ENCODE data around the gene MCU.
"Not testable (repeated sequence)": the region's sequence is repeated elsewhere in the genome, so short reads cannot be mapped to it uniquely, and the experiment has no call there.

The MCU gene

GRCh38 chr10:72890086-72890485, 198.1 kb downstream of the MCU start:
- H3K9me3 ChIP-seq (ENCODE audit: insufficient read depth, low read depth, low read length), result no peaks in the 10 kb centered on the region
- no peaks in the 10 kb centered on the region for H3K27me3 ChIP-seq (ENCODE audit: insufficient read depth, low read length)
- no peak overlapping the region for H3K4me3 ChIP-seq (ENCODE audit: low read length)
- H3K4me1 ChIP-seq (ENCODE audit: insufficient read depth, low read length), result peaks cover 25% of the 10 kb centered on the region; the same call in 1 of the 2 replicates
- peaks cover 15% of the 10 kb centered on the region for H3K36me3 ChIP-seq (ENCODE audit: insufficient read depth, low read depth, low read length)
- H3K9ac ChIP-seq (ENCODE audit: low read depth, low read length), result no peak overlapping the region
- no peak overlapping the region for H3K27ac ChIP-seq (ENCODE audit: low read length)

GRCh38 chr10:72893136-72893798, 201.3 kb downstream of the MCU start, which contains the start of gene OIT3:
OIT3 (plus strand) TSS chr10:72893739; CDS start chr10:72893799, 60 bp downstream.
- H3K36me3 ChIP-seq (ENCODE audit: insufficient read depth, low read depth, low read length), result peaks cover 4% of the 10 kb centered on the region
- no peaks in the 10 kb centered on the region for H3K27me3 ChIP-seq (ENCODE audit: insufficient read depth, low read length)
- H3K27ac ChIP-seq (ENCODE audit: low read length), result no peak within 1 kb of the TSS
- H3K4me3 ChIP-seq (ENCODE audit: low read length), result no peak within 1 kb of the TSS
- no peak within 1 kb of the TSS for H3K9ac ChIP-seq (ENCODE audit: low read depth, low read length)
- H3K9me3 ChIP-seq (ENCODE audit: insufficient read depth, low read depth, low read length), result no peaks in the 10 kb centered on the region
- H3K4me1 ChIP-seq (ENCODE audit: insufficient read depth, low read length), result no peaks in the 10 kb centered on the region; the same call in 1 of the 2 replicates

GRCh38 chr10:72895236-72895850, 203.4 kb downstream of the MCU start:
- no peak overlapping the region for H3K27ac ChIP-seq (ENCODE audit: low read length)

GRCh38 chr10:72898616-72899015, 206.7 kb downstream of the MCU start:
- Histone ChIP-seq H3K9ac (ENCODE audit: low read depth, low read length) (no peak overlapping the region), H3K27me3 (ENCODE audit: insufficient read depth, low read length) (no peaks in the 10 kb centered on the region), H3K4me1 (ENCODE audit: insufficient read depth, low read length) (no peaks in the 10 kb centered on the region), H3K36me3 (ENCODE audit: insufficient read depth, low read depth, low read length) (no peaks in the 10 kb centered on the region), H3K4me3 (ENCODE audit: low read length) (no peak overlapping the region), H3K9me3 (ENCODE audit: insufficient read depth, low read depth, low read length) (peaks cover 2% of the 10 kb centered on the region; the same call in 1 of the 2 replicates), H3K27ac (ENCODE audit: low read length) (no peak overlapping the region)

More at GRCh38 chr10:72895236-72895850, 203.4 kb downstream of the MCU start:
- Histone ChIP-seq H3K27me3 (ENCODE audit: insufficient read depth, low read length) (no peaks in the 10 kb centered on the region), H3K9me3 (ENCODE audit: insufficient read depth, low read depth, low read length) (no peaks in the 10 kb centered on the region), H3K36me3 (ENCODE audit: insufficient read depth, low read depth, low read length) (no peaks in the 10 kb centered on the region), H3K4me3 (ENCODE audit: low read length) (no peak overlapping the region), H3K9ac (ENCODE audit: low read depth, low read length) (no peak overlapping the region), H3K4me1 (ENCODE audit: insufficient read depth, low read length) (no peaks in the 10 kb centered on the region)

GRCh38 chr10:72899545-72899944, 207.6 kb downstream of the MCU start:
- Histone ChIP-seq H3K27ac (ENCODE audit: low read length) (no peak overlapping the region), H3K36me3 (ENCODE audit: insufficient read depth, low read depth, low read length) (no peaks in the 10 kb centered on the region), H3K4me3 (ENCODE audit: low read length) (no peak overlapping the region), H3K27me3 (ENCODE audit: insufficient read depth, low read length) (no peaks in the 10 kb centered on the region), H3K9me3 (ENCODE audit: insufficient read depth, low read depth, low read length) (peaks cover 4% of the 10 kb centered on the region), H3K4me1 (ENCODE audit: insufficient read depth, low read length) (no peaks in the 10 kb centered on the region), H3K9ac (ENCODE audit: low read depth, low read length) (no peak overlapping the region)

- H3K9ac ChIP-seq (ENCODE audit: low read depth, low read length); H3K36me3 ChIP-seq (ENCODE audit: insufficient read depth, low read depth, low read length); H3K27ac ChIP-seq (ENCODE audit: low read length); H3K27me3 ChIP-seq (ENCODE audit: insufficient read depth, low read length); H3K4me1 ChIP-seq (ENCODE audit: insufficient read depth, low read length); H3K9me3 ChIP-seq (ENCODE audit: insufficient read depth, low read depth, low read length); H3K4me3 ChIP-seq (ENCODE audit: low read length): not testable (repeated sequence)
These were observed 212.1 kb downstream of the MCU start for GRCh38 chr10:72903941-72904446.

- no peaks in the 10 kb centered on the region for H3K27me3 ChIP-seq (ENCODE audit: insufficient read depth, low read length)
- H3K9me3 ChIP-seq (ENCODE audit: insufficient read depth, low read depth, low read length), result peaks cover 4% of the 10 kb centered on the region
- H3K36me3 ChIP-seq (ENCODE audit: insufficient read depth, low read depth, low read length), result no peaks in the 10 kb centered on the region
- H3K27ac ChIP-seq (ENCODE audit: low read length), result no peak overlapping the region
- H3K9ac ChIP-seq (ENCODE audit: low read depth, low read length), result no peak overlapping the region
- H3K4me3 ChIP-seq (ENCODE audit: low read length), result no peak overlapping the region
- H3K4me1 ChIP-seq (ENCODE audit: insufficient read depth, low read length), result no peaks in the 10 kb centered on the region
These were observed 212.9 kb downstream of the MCU start for GRCh38 chr10:72904806-72905205.

GRCh38 chr10:72906446-72906845, 214.5 kb downstream of the MCU start:
- Histone ChIP-seq H3K36me3 (ENCODE audit: insufficient read depth, low read depth, low read length) (no peaks in the 10 kb centered on the region), H3K9me3 (ENCODE audit: insufficient read depth, low read depth, low read length) (peaks cover 4% of the 10 kb centered on the region), H3K27me3 (ENCODE audit: insufficient read depth, low read length) (no peaks in the 10 kb centered on the region), H3K27ac (ENCODE audit: low read length) (no peak overlapping the region), H3K4me3 (ENCODE audit: low read length) (no peak overlapping the region), H3K4me1 (ENCODE audit: insufficient read depth, low read length) (no peaks in the 10 kb centered on the region), H3K9ac (ENCODE audit: low read depth, low read length) (no peak overlapping the region)

- no peak overlapping the region for H3K9ac ChIP-seq (ENCODE audit: low read depth, low read length)
These were observed 218.8 kb downstream of the MCU start for GRCh38 chr10:72910705-72911104.

GRCh38 chr10:72911758-72912157, 219.8 kb downstream of the MCU start:
- Histone ChIP-seq H3K9ac (ENCODE audit: low read depth, low read length) (no peak overlapping the region), H3K4me3 (ENCODE audit: low read length) (no peak overlapping the region), H3K27ac (ENCODE audit: low read length) (no peak overlapping the region), H3K4me1 (ENCODE audit: insufficient read depth, low read length) (peaks cover 3% of the 10 kb centered on the region; the same call in 1 of the 2 replicates), H3K36me3 (ENCODE audit: insufficient read depth, low read depth, low read length) (no peaks in the 10 kb centered on the region), H3K9me3 (ENCODE audit: insufficient read depth, low read depth, low read length) (no peaks in the 10 kb centered on the region), H3K27me3 (ENCODE audit: insufficient read depth, low read length) (no peaks in the 10 kb centered on the region)

More at GRCh38 chr10:72910705-72911104, 218.8 kb downstream of the MCU start:
- H3K27me3 ChIP-seq (ENCODE audit: insufficient read depth, low read length), result no peaks in the 10 kb centered on the region
- H3K4me1 ChIP-seq (ENCODE audit: insufficient read depth, low read length), result peaks cover 3% of the 10 kb centered on the region; the same call in 1 of the 2 replicates
- no peak overlapping the region for H3K4me3 ChIP-seq (ENCODE audit: low read length)
- no peaks in the 10 kb centered on the region for H3K9me3 ChIP-seq (ENCODE audit: insufficient read depth, low read depth, low read length)
- no peak overlapping the region for H3K27ac ChIP-seq (ENCODE audit: low read length)
- H3K36me3 ChIP-seq (ENCODE audit: insufficient read depth, low read depth, low read length), result no peaks in the 10 kb centered on the region

- no peak overlapping the region for H3K27ac ChIP-seq (ENCODE audit: low read length)
- H3K4me1 ChIP-seq (ENCODE audit: insufficient read depth, low read length), result peaks cover 3% of the 10 kb centered on the region; the same call in 1 of the 2 replicates
- no peaks in the 10 kb centered on the region for H3K36me3 ChIP-seq (ENCODE audit: insufficient read depth, low read depth, low read length)
- H3K9ac ChIP-seq (ENCODE audit: low read depth, low read length), result no peak overlapping the region
- H3K27me3 ChIP-seq (ENCODE audit: insufficient read depth, low read length), result no peaks in the 10 kb centered on the region
- no peaks in the 10 kb centered on the region for H3K9me3 ChIP-seq (ENCODE audit: insufficient read depth, low read depth, low read length)
- no peak overlapping the region for H3K4me3 ChIP-seq (ENCODE audit: low read length)
These were observed 220.8 kb downstream of the MCU start for GRCh38 chr10:72912736-72913135.

- H3K4me1 ChIP-seq (ENCODE audit: insufficient read depth, low read length), result peaks cover 3% of the 10 kb centered on the region; the same call in 1 of the 2 replicates
- no peaks in the 10 kb centered on the region for H3K9me3 ChIP-seq (ENCODE audit: insufficient read depth, low read depth, low read length)
- H3K27ac ChIP-seq (ENCODE audit: low read length), result no peak overlapping the region
- H3K4me3 ChIP-seq (ENCODE audit: low read length), result no peak overlapping the region
- H3K27me3 ChIP-seq (ENCODE audit: insufficient read depth, low read length), result no peaks in the 10 kb centered on the region
- no peak overlapping the region for H3K9ac ChIP-seq (ENCODE audit: low read depth, low read length)
- H3K36me3 ChIP-seq (ENCODE audit: insufficient read depth, low read depth, low read length), result no peaks in the 10 kb centered on the region
These were observed 221.3 kb downstream of the MCU start for GRCh38 chr10:72913287-72913686.

Measured in iPS-20b (cell line).